ENCODE data around the gene NOM1.

GRCh38 chr7:156919132-156919713, 30.3 kb upstream of the NOM1 start:
- TF ChIP-seq CTCF (IDR thresholded peaks at IDR 0.05) (no peak), SREBF2 (IDR thresholded peaks at IDR 0.05) (no peak), HMGXB4 (CRISPR knock-in tag; IDR thresholded peaks at IDR 0.05; ENCODE audit: borderline replicate concordance) (no peak), CHD4 (IDR thresholded peaks at IDR 0.05; ENCODE audit: borderline replicate concordance) (no peak), PHF8 (IDR thresholded peaks at IDR 0.05; ENCODE audit: borderline replicate concordance, low read depth) (no peak), POLR2A (IDR thresholded peaks at IDR 0.05; ENCODE audit: low read length) (no peak), MAX (IDR thresholded peaks at IDR 0.05) (no peak), REST (IDR thresholded peaks at IDR 0.05) (no peak), EP300 (IDR thresholded peaks at IDR 0.05) (no peak), CHD2 (IDR thresholded peaks at IDR 0.05; ENCODE audit: low read length, partially characterized antibody) (no peak)

All from A549 (cell line).